ENCODE results near the gene PANK2. TPM values are rescaled to one million over a fixed set of nuclear protein-coding genes. Genes with fewer than 3 reads are reported as not detected.

PANK2 gene
- total and polyA plus RNA-seq, 8 donors: 34.1 to 47.8 (median 39.1) TPM

DNA sequence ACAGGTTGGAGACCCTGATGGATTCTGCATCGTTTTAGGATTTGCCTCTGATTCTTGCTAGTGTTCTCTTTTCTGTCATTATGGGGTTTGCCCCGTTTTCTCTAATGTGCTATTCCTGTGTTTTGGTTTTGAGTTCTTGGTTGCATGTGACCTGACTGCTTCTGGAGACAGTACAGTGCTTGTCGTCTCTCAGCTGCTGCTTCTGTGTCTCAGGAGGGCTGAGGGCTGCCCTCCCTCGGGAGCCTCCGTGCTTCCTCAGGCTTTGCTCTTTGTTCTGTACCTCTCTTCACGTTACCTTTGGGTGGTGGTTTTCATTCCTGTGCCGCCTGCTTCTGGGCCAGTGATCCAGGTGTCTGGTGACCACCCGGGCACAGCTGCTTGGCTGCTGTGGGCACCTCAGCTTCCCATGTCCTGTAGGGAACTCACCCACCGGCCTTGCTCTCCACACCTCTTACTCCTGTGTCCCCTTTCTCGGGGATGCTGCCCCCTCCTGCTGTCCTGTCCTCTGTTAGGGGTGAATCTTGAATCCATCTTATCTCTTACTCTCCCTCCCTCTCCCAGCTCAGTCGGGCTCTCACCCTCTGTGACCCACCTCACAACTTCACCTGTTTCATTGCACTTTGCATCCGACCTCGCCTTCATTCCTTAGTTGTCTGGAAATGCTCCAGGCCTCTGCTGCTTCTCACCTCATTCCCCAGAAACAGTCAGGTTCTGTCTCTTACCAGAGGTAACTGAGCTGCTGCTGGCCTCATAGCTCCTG is 33.2 kb downstream of the PANK2 start:
- Histone ChIP-seq H3K36me3 (peaks cover 0 to 81% of the 10 kb centered on the region in 2 donors), H3K9me3 (no peaks in the 10 kb centered on the region), H3K4me1 (peaks cover 4 to 63% of the 10 kb centered on the region in 2 donors), H3K27me3 (no peaks in the 10 kb centered on the region), H3K4me3 (no peak overlapping the region), H3K27ac (no peak overlapping the region)
- TF ChIP-seq, protein P1, sequence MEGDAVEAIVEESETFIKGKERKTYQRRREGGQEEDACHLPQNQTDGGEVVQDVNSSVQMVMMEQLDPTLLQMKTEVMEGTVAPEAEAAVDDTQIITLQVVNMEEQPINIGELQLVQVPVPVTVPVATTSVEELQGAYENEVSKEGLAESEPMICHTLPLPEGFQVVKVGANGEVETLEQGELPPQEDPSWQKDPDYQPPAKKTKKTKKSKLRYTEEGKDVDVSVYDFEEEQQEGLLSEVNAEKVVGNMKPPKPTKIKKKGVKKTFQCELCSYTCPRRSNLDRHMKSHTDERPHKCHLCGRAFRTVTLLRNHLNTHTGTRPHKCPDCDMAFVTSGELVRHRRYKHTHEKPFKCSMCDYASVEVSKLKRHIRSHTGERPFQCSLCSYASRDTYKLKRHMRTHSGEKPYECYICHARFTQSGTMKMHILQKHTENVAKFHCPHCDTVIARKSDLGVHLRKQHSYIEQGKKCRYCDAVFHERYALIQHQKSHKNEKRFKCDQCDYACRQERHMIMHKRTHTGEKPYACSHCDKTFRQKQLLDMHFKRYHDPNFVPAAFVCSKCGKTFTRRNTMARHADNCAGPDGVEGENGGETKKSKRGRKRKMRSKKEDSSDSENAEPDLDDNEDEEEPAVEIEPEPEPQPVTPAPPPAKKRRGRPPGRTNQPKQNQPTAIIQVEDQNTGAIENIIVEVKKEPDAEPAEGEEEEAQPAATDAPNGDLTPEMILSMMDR (IDR thresholded peaks at IDR 0.05): no peak
- peak; percentile 3 for ATAC-seq
- intact Hi-C loops (cut with DNase I): no loop called here
- DNase-seq: no peak

DNA sequence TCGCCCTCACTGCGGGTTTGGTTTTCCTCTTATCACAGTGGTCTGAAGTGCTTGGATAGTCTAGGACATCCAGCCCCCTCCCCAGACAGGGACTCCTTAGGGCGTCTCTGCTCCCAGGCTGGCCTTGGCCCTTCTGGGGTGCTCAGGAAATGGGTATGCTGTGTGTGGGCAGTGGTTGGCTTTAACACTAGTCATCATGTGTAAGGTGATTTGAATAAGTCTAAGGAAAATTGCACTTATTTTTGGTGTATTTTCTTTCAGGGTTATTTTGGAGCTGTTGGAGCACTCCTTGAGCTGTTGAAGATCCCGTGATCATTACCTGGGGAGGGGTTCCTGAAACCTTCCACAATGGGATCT is 33.8 kb downstream of the PANK2 start:
- DNase-seq (no peak), ATAC-seq (no peak)
- peak overlapping the region in 1 of 2 donors; percentile 7 for H3K27ac ChIP-seq
- intact Hi-C loops (cut with DNase I): no loop called here
- TF ChIP-seq, protein P1 (IDR thresholded peaks at IDR 0.05): no peak
- no peak overlapping the region for H3K4me3 ChIP-seq
- peaks cover 0 to 76% of the 10 kb centered on the region in 2 donors for H3K36me3 ChIP-seq
- no peaks in the 10 kb centered on the region for H3K9me3 ChIP-seq
- no peaks in the 10 kb centered on the region for H3K27me3 ChIP-seq
- peaks cover 4 to 68% of the 10 kb centered on the region in 2 donors for H3K4me1 ChIP-seq

DNA sequence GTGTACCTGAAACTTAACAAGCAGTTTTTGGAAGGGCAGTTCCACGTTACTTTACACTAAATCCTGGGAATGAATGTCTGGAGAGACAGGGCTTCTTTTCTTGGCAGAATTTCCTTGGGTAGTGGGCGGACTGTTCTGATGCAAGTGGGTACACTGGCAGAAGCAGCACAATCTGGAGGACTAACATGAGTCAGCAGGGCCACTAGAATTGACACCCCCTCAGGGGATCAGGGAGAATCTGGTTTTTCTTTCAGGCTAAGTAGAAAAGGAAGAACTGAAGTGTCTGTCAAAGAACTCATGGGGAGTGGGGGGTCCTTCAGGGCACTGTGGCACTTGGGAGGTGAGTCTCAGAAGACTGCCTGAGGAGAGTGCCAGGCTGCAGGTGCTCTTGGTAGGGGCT is 34.6 kb downstream of the PANK2 start:
- intact Hi-C loops (cut with DNase I): no loop called here
- no peaks in the 10 kb centered on the region for H3K9me3 ChIP-seq
- H3K4me1 ChIP-seq: peaks cover 4 to 77% of the 10 kb centered on the region in 2 donors
- DNase-seq (no peak), ATAC-seq (peak; percentile 8)
- H3K4me3 ChIP-seq: no peak overlapping the region
- TF ChIP-seq, protein P1 (IDR thresholded peaks at IDR 0.05): no peak
- H3K27ac ChIP-seq: peak overlapping the region in 1 of 2 donors; percentile 85
- peaks cover 0 to 67% of the 10 kb centered on the region in 2 donors for H3K36me3 ChIP-seq
- H3K27me3 ChIP-seq: no peaks in the 10 kb centered on the region

DNA sequence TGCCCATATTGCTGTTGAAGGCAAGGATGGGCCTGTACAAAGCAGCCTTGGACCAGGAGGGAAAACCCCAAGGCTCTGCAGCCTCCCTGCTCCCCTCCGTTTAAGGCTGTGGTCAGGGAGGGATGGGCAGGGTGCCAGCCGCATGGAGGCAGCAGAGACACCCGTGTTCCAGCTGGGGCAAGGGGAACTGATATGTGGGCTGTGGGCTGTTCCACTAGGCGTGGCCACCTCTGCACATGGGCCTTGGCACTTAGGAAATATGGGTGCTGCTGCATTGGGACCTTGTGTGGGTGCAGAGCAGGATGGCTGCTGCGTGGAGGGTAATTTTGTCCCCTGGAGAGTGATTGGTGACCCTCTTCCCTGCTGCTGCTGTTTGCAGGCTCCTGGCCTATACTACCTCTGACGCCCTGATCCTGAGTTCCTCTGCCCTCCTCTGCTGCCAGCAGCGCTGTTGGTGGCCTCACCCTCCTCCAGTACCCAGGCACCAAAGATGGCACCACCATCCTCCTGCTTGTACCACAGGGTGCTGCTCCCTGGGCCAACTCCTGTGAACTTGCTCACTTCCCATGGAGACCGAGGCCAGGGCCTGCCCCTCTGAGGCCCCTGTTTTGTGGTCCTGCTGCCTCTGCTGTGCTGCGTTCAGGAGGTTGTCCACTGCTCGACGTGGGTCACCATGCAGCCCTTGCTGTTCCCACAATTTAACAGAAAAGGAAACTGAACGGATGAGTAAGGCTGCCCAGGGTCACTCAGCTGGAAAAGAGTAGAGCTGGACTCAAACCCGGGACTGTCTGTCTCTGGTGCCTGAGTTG is 35.3 kb downstream of the PANK2 start:
- DNase-seq (peak in 2 of 4 donors; percentile 66 to 91), ATAC-seq (peak; percentile 31)

More for the DNA sequence above, 35.3 kb downstream of the PANK2 start:
- no peaks in the 10 kb centered on the region for H3K9me3 ChIP-seq
- H3K4me1 ChIP-seq: peaks cover 4 to 78% of the 10 kb centered on the region in 2 donors
- H3K36me3 ChIP-seq: peaks cover 0 to 60% of the 10 kb centered on the region in 2 donors
- intact Hi-C loops (cut with DNase I): no loop called here
- H3K4me3 ChIP-seq: no peak overlapping the region
- H3K27ac ChIP-seq: peak overlapping the region in 1 of 2 donors; percentile 85
- TF ChIP-seq, protein P1 (IDR thresholded peaks at IDR 0.05): no peak
- H3K27me3 ChIP-seq: no peaks in the 10 kb centered on the region
